Femur (tissue), 1 donor: Measurements from ENCODE around the gene ZNF362.
"Not testable (repeated sequence)": the region's sequence is repeated elsewhere in the genome, so short reads cannot be mapped to it uniquely, and the experiment has no call there.

Source experiments
- DNase-seq: peaks from one replicate; pipeline ENCODE4 v3.0.0-alpha.2; 2017

The ZNF362 gene, protein sequence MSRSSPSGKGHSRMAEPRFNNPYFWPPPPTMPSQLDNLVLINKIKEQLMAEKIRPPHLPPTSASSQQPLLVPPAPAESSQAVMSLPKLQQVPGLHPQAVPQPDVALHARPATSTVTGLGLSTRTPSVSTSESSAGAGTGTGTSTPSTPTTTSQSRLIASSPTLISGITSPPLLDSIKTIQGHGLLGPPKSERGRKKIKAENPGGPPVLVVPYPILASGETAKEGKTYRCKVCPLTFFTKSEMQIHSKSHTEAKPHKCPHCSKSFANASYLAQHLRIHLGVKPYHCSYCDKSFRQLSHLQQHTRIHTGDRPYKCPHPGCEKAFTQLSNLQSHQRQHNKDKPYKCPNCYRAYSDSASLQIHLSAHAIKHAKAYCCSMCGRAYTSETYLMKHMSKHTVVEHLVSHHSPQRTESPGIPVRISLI

DNA sequence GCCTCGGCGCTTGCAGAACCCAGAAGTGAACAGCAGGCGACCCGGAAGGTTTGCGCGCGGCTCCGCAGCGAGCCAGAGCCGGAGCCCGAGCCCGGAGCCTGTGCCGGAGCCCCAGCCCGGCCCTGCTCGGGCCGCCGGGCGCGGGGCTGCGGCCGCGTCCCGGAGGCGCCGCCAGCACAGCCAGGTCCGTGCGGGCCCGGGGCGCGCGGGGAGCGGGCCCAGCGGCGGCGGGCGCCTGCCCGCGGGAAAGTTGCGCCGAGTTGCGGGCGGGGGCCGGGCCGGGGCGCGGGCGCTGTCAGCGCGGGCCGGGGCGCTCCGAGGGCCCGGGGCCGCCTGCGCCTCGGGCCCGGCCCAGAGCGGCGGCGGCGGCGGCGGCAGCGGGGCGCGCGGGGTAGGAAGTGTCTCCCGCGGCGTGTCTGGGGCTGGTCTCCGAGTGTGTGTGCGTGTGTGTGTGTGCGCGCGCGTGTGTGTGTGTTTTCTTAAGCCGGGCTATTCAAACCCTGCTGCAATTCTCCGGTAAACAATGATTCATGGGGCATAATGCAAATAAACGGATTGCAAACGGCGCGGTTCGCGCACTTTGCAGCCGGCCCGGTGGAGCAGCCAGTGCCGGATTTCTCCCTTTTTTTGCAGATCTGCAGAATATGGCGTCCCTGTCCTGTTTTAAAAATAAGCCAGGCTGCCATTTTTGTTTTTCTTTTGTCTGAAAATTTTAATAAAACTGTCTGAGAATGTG is at the start of gene ZNF362:
TSS of gene ZNF362 (plus strand) at position 22 of the 736 bp plus-strand sequence. CDS start 14,083 bp downstream, outside the sequence.
- peak; percentile 77 for DNase-seq

DNA sequence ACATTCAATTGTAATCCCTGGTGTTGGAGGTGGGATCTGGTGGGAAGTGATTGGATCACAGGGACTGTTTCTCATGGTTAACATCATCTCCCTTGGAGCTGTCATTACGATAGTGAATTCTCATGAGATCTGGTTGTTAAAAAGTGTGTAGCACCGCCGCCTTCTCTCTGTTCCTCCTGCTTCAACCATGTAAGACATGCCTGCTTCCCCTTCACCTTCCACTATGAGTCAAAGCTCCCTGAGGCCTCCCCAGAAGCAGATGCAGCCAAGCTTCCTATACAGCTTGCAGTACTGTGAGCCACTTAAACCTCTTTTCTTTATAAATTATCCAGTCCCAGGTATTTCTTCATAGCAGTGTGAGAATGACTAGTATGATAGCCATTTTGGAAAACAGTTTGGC is 44.3 kb upstream of the ZNF362 start:
- DNase-seq = no peak

DNA sequence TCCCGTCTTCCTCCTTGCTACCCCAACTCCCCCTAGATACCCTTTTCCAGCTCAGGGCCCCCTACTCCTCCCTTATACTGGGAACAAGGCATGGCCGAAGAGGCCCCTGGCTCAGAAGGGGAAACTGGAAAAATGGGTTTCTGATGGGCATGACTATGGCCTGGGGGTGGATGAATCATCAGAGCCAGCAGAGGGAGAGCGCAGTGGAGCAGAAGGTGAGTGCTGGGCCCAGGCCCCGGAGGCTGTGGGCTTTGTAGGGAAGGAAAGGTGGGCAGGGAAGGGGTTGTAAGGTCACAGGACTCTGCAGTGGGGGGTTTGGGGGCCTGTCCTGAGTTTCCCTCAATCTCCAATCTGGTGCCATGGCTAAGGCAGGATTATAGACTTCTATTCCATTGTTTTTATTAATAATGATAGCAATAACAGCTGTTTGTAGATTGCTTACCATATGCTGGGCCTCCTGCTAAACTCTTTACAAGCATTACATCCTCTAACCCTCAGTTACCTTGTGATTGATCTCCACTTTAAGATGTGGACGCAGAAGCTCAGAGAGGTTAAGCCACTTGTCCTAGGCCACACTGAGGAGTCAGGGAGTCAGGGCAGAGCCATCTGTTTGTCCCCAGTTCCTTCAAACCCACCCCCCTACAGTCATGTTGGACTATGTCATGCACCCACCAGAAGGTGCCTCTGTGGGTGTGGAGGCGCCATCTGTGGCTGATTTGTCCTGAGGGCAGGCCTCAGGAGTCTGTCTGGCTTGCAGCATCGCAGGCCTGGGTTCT is 36.2 kb upstream of the ZNF362 start:
- no peak for DNase-seq

DNA sequence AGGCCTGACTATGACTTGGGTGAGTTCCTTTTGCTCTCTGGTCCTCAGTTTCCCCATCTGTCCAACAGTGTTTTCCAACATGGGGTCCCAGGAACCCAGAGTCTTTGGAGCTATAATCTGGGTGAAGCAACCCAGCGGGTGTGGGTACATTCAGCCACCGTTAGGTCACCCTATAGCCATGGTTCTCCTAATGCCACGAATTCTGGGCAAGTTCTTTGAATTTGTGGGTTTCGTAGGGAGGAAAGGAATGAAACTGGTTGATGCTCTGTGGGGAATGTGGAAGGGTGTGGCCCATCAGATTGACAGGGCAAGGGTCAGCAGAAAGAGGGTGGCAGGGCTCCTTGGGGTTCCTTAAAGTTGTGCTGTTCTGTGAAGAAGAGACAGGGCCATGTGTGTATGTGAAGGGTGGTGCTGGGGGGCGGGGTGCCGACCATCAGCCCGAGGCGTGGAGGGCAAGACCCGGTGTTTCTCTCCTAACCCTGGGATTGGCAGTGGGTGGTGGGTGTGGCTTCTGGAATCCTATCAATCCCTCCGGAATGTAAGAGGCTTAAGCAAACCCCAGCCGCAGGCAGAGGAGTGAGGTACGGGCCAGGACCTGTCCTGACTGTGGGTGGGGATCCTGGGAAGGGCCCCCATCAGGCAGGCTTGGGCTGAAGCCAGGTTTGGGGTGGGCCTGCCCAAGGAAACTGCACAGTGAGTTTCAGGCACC is 35.5 kb upstream of the ZNF362 start:
- no peak for DNase-seq

DNA sequence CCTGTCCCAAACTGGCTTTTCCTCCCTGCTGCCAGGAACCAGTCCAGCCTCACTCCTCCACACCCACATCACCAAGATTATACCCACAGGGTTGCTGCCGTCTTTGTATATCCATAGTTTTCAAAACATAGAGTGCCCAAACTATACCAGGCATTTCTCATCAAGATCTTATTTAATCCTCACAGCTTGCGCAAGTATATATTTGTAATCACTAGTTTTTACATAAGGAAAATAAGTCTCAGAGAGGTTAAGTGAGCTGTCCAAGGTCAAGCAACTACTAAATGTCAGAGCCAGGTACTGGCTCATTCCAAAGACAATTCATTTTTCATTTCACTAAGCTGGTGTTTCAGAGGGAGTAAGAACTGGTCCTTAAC is 34.9 kb upstream of the ZNF362 start:
- no peak for DNase-seq

DNA sequence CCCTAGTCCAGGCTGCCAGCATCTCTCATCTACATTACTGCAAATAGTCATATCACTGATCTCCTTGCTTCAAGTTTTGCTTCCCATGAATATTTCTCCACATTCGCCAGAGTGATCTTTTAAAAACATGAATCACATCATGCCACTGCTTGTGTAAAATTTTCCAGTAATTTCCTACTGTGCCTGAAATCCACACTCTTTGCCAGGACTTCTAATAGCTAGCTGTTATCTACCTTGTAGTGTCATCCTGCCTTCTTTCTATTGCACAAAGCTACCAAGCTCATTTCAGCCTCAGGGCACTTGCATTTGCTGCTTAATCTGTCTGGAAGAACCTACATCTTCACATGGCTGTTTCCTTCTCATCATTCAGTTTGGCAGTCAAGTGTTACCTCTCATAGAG is 33.9 kb upstream of the ZNF362 start:
- DNase-seq = no peak

DNA sequence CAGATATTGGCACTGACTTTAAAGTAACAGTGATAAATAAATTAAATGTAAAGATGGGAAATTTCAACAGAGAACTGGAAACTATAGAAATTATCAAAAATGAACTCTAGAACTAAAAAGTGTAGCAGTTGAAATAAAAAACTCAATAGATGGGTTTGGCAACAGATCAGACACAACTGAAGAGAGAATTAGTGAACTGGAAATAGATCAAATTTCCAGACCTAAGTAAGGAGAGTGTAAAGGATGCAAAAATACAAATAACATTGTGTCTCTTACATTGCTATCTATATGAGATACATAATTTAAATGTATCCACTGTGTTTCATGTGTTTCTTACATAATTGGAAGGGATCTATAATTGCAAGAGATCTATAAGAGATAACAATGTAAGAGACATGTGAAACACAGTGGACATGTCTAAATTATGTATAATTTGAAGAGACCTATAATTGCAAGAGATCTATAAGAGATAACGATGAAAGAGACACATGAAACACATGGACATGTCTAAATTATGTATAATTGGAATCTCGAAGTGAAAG is 32.1 kb upstream of the ZNF362 start:
- DNase-seq = no peak

DNA sequence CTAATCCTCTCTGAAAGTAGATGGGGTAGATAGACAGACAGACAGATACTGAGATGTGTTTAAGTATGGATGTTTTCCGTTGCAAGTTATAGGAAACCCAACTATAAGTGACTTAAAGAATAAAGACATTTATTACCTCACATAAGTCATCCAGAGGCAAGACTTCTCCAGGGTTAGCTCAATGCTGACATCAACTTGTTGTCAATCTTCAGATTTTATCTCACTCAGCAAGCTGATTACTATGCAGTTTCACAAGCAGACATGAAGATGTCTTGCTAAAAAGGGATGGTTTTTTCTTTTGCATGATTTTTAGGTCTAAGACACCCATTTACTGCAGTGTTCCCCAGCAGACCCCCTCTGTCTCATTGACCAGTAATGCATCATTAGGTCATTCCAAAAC is 30.7 kb upstream of the ZNF362 start:
- DNase-seq = no peak

DNA sequence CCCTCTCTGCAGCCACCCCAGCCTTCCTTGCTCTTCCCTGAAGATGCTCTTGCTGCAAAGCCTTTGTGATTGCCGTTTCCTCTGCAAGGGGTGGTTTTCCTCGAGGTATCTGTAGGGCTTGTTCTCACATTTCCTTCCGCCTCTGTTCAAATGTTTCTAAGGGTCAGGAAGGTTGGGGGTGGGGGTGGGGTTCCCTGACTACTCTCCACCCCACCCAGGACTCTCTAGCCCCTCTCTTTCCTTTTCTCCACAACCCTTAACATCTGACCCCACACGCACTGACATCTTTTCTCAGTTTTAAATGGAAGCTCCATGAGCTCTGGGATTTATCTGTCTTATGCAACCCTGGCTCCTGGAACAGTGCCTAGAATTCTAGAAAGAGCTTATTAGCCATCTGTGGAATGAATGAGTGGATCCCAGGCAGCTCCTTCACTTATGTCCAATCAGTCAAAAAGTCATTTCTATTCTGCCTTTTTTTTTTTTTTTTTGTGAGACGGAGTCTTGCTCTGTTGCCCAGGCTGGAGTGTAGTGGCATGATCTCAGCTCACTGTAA is 27.3 kb upstream of the ZNF362 start:
- DNase-seq = peak; percentile 45

DNA sequence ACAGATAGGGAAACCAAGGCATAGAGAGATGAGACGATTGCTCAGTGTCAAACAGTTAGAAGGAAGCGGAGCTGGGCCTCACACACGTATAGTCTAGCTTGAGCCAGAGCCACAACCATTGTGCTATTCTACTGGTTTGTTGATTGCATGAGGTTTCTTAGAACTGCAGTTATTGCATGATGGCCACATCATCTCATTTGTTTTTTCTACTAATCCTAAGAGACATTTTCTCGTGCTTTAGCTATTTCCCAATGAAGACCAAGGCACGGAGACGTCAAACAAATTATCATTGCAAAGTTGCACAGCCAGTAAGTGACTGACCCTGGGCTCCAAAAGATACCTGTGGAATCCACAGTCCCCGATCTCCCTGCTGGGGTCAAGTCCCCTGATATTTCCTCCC is 25.1 kb upstream of the ZNF362 start:
- no peak for DNase-seq

DNA sequence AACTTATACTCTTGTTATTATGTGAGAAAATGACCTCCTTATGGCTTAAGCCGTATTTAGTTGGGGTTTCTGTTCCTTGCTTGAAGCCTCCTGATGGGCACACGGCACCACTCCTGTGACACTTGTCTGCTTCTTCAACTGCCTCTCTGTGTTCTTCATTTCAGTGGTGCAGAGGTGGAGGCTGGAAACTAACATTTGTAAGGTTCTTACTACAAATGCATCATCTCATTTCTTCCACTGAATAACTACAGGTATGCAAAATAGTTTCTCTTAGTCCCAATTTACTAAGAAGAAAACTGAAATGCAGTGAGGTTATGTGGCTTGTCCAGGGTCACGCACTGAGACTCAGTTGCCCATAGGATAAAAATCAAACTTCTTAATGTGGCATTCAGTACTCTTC is 23.6 kb upstream of the ZNF362 start:
- no peak for DNase-seq

DNA sequence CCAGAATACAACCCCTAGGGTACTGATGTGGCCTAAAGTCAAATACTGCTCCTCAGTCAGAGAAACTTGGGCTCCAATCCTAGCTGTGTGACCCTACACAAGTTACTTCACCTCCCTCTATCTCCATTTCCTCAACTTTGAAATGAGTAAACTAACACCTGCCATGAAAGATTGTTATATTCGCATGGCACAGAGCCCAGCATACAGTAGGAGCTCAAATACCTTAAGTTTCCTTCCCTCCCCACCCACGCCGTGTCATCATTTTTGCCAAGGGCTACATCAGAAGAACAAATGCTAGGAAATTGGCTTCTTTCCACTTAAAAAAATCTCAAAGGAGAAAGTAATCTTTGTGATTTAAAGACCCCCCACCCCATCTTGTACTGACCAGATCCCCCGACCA is 22.2 kb upstream of the ZNF362 start:
- DNase-seq = no peak

DNA sequence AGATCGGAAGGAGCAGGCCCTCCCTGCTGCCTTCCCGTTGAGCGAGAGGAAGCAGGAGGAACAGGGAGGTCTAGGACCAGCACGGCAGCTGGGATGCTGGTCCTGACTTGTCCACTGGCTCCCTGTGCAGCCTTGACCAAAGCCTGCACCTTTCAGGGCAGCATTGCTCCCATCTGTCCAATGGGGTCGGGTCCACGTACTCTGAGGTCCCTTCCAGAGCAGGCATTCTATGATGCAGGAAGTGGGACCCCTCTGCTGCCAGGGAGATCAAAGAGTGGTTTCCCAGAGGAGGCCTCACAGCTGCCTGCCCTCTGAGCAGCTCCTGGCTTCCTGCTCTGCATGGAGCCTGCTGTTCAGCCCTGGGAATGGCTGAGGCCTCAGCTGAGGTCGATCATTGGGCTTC is 21.7 kb upstream of the ZNF362 start:
- DNase-seq = peak; percentile 43

DNA sequence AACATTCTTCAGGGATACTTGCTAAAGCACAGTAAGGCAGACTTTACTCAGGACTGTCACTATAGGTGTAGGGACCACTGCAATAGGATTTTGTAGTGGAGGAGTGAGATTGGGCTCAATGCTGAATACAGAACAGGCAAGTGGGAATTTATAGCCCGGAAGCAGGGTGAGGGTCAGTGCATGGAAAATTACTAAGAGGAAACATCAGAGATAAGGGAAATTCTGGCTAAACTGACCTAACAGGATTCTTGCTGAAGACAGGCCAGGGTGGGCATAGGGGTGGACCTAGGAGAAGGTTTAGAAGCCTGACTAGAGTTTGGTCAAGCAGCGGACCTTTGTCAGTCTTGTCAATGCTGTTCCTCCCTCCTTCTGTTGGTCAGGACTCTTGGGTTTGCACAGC is 20.8 kb upstream of the ZNF362 start:
- DNase-seq = no peak

DNA sequence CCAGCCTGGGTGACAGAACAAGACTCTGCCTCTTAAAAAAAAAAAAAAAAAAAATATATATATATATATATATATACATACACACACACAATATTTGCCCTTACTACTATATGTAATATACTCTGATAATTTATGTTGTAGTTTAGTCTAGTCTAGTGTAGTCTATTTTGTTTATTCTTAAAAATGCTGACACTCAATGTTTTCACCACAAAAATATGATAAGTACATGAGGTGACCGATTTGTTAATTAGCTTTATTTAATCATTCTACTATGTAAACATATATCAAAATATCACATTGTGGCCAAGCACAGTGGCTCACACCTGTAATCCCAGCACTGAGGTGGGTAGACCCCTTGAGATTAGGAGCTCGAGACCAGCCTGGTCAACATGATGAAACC is 19.8 kb upstream of the ZNF362 start:
- no peak for DNase-seq

DNA sequence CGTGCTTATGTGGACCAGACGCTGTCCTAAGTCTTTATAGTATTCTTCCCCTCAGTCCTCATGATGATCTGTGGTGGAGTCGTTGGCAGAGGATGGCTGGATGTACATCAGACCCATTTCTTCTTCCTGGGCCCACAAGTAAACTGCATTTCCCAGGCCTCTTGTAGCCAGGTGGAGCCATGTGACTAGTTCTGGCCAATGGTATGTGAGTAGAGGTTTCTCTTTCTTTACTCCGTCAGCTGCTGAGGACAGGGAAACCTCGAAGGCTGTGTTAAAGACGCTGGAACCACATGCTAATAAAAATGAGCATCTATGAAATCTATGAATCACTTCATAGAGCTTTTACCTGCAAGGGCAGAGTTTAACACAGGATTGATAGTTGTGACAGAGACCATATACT is 18.7 kb upstream of the ZNF362 start:
- no peak for DNase-seq

DNA sequence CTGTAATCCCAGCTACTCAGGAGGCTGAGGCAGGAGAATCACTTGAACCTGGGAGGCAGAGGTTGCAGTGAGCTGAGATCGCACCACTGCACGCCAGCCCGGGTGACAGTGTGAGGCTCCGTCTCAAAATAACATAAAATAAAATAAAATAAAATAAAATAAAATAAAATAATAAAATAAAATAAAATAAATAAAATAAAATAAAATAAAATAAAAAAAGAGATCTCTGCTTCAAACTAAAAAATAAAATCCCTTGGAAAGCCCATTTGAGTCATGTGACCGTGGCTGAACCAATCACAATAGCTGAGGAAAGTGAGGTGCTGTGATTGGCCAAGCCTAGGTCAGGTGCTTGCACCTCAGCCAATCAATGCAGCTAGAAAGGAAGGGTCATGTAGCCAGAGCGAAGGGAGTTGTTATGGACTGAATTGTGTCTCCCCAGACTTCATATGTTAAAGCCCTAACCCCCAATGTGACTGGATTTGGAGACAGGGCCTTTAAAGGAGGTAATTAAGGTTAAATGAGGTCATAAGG is 18.0 kb upstream of the ZNF362 start:
- not testable (repeated sequence) for DNase-seq

DNA sequence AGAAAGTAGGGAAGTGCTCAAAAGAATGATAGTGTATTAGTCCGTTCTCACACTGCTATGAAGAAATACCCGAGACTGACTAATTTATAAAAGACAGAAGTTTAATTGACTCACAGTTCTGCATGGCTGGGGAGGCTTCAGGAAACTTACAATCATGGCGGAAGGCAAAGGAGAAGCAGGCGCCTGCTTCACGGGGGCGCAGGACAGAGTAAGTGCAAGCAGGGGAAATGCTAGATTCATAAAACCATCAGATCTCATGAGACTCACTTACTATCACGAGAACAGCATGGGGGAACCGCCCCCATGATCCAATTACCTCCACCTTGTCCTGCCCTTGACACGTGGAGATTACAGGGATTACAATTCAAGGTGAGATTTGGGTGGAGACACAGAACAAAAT is 16.9 kb upstream of the ZNF362 start:
- not testable (repeated sequence) for DNase-seq

DNA sequence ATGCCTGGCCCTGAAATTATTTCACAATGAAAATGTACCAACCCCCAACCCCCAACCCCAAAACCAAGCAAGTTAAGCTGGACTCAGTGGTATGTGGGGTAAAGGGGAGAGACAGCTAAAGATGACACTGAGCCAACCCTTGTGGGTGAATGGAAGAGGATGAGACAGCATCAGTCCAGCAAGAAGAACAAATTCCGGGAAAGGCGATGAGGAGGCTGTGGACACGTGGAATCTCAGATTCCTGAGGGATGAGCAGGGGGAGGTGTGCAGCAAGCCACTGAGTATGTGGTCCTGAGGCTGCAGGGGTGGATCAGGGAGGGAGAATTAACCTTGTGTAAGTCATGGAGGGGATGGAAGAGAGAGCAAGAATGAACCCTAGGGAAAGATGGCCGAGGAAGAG is 14.4 kb upstream of the ZNF362 start:
- no peak for DNase-seq

DNA sequence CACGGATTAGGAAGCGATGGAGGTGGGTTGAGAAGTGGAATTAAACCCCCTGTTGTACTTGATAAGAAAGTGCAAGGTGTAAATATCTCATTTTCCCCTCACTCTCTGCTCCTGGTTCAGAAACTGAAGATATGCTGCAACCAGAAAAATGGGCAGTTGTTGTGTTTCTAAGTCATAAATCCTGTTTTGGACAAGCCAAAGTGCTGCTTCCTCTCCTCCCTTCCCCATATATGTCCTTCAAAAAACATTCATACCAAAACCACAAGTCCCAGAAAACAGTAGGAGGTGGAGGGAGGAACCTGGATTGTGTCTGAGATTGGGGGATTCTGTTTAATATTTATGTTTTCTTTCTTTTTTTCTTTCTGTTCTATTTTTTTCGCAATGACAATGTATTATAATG is 13.6 kb upstream of the ZNF362 start:
- DNase-seq = no peak

DNA sequence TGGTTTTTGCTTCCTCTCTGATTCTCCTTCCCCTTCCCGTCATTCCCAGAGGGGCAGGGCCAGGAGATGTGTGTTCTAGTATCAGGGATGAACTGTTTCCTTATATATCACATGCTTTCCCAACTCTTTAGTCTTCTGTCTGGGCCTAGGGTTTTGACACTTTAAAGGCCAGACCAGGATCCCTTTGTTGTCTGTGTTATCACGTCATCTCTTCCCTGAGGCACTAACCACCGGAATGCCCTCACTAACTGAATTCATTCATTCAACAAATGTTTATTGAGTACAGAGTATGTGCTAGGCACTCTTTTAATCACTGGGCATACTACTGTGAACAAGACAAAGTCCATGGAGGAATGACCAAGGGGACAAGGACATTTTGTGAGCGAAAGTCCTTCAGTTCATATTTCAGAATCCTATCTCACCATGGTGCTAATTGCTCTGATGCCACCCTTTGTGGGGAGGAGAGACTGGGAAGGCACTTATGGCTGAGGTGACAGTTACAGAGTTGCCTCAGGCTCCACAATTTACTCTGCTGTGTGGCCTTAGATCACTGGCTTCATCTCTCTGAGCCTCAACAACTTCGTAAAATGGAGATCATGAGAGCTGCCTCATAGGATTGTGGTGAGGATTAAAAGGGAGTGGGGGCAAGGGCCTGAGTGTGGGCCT is 12.0 kb upstream of the ZNF362 start:
- no peak for DNase-seq

DNA sequence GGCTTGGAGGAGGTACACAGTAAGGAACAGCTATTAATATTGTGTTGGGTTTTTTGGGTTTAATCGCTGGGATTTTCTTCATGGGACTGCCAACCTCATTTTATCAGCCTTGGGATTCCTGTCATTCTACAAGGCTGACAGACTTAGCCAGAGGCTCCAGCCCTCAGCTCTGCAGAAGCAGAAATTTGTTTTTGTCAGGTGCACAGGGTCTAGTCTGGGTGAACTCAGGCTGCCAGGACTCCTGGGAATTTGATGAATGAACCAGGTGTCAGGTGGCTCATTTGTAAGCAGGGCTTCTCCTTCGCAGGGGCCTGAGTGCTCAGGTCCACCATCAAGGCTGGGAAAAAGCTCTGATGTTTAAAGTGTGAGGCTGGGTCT is 11.5 kb upstream of the ZNF362 start:
- DNase-seq = no peak
